ENCODE data around the gene TRIM40.

- TF ChIP-seq POLR2AphosphoS5 (IDR thresholded peaks at IDR 0.05; ENCODE audit: low read depth, low read length) = no peak
- no peak for TF ChIP-seq POLR2A (IDR thresholded peaks at IDR 0.05; ENCODE audit: low read depth, low read length)
These were observed 13.4 kb upstream of the TRIM40 start for GRCh38 chr6:30122515-30122914.

Data from GM12892 (cell line).